NCI-H345 (cell line): ENCODE results near the gene GPAM.
"Not testable (repeated sequence)": the region's sequence is repeated elsewhere in the genome, so short reads cannot be mapped to it uniquely, and the experiment has no call there.

Source experiments
- DNase-seq: peaks from one replicate; lab custom pipeline; 2025; lab: John Stamatoyannopoulos, UW

Gene GPAM, protein sequence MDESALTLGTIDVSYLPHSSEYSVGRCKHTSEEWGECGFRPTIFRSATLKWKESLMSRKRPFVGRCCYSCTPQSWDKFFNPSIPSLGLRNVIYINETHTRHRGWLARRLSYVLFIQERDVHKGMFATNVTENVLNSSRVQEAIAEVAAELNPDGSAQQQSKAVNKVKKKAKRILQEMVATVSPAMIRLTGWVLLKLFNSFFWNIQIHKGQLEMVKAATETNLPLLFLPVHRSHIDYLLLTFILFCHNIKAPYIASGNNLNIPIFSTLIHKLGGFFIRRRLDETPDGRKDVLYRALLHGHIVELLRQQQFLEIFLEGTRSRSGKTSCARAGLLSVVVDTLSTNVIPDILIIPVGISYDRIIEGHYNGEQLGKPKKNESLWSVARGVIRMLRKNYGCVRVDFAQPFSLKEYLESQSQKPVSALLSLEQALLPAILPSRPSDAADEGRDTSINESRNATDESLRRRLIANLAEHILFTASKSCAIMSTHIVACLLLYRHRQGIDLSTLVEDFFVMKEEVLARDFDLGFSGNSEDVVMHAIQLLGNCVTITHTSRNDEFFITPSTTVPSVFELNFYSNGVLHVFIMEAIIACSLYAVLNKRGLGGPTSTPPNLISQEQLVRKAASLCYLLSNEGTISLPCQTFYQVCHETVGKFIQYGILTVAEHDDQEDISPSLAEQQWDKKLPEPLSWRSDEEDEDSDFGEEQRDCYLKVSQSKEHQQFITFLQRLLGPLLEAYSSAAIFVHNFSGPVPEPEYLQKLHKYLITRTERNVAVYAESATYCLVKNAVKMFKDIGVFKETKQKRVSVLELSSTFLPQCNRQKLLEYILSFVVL

DNA sequence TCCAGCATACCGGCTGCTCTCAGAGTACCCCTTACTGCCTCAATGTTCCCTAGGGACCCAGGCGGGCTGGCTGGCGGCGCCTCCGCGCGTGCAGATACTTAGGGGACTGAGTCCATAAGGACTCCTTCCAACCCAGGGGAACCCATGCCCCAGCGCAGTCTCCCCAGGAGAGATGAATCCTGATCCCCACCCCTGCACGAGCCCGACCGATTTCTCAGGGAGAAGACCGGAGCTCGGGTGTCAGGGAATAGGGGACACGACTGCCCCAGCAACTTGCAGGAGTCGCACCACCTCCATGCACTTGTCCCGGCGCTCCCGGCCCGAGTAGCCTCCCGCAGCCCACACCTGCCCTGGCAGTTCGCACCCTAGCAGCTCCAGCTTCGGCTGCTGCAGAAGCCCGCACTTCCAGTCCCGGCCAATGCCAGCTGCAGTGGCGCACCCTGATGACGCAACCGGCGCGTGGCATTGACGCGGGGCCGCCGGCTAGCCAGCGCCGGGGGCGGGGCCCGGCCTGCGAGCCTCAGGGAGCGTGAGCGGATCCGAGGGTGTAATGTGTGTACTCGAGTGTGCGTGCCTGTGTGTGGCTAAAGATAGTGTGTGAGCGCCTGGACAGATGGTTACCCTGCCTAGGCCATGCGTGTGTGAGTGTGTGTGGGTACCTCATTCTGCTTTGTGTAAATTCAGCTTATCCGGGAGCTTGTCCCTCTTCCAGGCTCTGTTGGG is at the start of gene GPAM:
Gene GPAM, minus strand, starts transcription at position 437 of the 723 bp plus-strand sequence. CDS start 1,981 bp downstream, outside the sequence.
- peak; percentile 85 for DNase-seq

GRCh38 chr10:112232670-112233069 is 49.1 kb upstream of the GPAM start:
- DNase-seq: no peak

GRCh38 chr10:112231602-112232400 is 48.2 kb upstream of the GPAM start:
- DNase-seq: no peak

GRCh38 chr10:112230325-112230988 is 46.9 kb upstream of the GPAM start:
- DNase-seq: no peak

DNA sequence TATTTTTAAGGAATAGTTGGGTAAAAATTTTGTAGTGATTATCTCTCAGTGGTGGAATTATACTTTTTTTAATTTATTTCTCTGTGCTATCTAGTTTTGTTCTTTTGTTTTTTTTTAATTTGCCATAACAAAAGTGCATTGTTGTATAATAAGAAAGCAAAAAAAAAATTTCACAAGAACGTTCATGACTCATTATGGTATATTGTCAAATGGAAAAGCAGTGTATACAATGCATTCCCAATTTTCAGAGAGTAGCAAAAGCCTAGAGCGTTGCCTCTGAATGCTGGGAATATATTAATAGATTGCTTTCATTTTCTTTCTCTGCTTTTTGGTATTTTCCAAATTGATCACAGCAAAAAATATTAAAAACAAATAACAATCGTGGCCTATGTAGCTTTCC is 46.3 kb upstream of the GPAM start:
- no peak for DNase-seq

DNA sequence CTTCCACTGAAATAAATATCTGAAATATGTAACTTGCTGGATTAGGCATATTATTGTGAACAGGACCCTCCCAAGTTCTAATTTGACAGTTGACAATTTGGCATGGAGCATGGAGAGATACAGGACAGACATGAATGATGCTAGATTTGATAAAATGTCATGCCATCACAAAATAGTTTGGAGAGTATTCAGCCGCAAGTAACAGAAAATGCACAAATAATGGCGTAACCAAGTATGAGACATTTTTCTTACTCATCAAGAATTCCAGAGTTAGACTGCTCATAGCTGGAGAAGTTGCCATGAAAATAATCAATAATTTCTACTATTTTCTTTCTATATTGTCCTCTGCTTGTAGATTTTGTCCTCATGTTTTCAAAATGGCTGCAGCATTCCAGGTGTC is 45.5 kb upstream of the GPAM start:
- DNase-seq: no peak

- not testable (repeated sequence) for DNase-seq
Observed at GRCh38 chr10:112228366-112229088, 45.0 kb upstream of the GPAM start.

- DNase-seq: no peak
Observed at GRCh38 chr10:112227331-112227987, 43.9 kb upstream of the GPAM start.

DNA sequence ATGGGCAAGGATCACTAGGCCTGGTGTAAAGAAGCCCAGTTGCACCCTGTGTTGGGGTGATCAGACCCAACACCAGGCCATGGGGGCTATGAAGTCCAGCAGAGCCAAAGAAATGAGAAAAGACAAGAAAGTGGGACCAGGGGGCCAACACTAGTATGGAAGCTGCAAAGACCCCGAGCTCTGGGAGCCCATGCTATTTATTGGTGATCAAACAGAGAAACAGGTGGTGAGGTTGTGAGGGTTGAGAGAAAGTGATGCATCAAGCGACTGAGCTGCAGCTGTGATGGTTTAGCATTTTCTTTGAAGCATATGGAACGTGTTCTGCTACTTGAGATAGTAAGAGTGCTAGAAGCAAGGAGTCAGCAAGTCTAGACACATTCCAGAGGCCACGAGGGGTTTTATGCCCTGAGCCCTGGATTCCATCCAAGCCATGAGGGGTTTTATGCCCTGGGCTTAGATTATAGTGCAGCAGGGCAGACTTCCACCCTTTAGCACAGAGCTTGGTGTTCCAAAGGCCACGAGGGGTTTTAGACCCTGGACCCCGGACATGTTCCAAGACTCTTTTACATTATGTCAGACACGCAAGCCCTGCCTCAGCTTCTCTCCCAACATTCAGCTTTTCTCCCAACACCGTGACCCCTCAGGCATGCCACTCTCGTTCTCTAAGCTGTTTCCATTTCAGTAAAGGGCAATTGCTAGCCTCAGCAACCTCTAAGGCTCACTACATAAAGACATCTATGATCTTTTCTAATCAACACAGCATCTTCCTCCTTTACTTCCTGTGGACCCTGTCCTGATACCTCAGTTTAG is 43.1 kb upstream of the GPAM start:
- no peak for DNase-seq

- DNase-seq: no peak
Observed at GRCh38 chr10:112225771-112226438, 42.3 kb upstream of the GPAM start.

GRCh38 chr10:112224933-112225529 is 41.5 kb upstream of the GPAM start:
- no peak for DNase-seq

- no peak for DNase-seq
Observed at GRCh38 chr10:112223725-112224124, 40.2 kb upstream of the GPAM start.

- DNase-seq: no peak
Observed at GRCh38 chr10:112222799-112223198, 39.2 kb upstream of the GPAM start.

- DNase-seq: no peak
Observed at GRCh38 chr10:112221545-112221944, 38.0 kb upstream of the GPAM start.

GRCh38 chr10:112218960-112219359 is 35.4 kb upstream of the GPAM start:
- no peak for DNase-seq

- no peak for DNase-seq
Observed at GRCh38 chr10:112218036-112218390, 34.4 kb upstream of the GPAM start.

GRCh38 chr10:112217386-112218035 is 33.9 kb upstream of the GPAM start:
- no peak for DNase-seq

GRCh38 chr10:112216966-112217365 is 33.4 kb upstream of the GPAM start:
- no peak for DNase-seq
